NCI-H446 (cell line): ENCODE measurements around the gene MOB3B.

ENCODE experiments used
- DNase-seq, 2 experiments: peaks; one replicate each; lab custom pipeline; 2025; lab: John Stamatoyannopoulos, UW

MOB3B gene

DNA sequence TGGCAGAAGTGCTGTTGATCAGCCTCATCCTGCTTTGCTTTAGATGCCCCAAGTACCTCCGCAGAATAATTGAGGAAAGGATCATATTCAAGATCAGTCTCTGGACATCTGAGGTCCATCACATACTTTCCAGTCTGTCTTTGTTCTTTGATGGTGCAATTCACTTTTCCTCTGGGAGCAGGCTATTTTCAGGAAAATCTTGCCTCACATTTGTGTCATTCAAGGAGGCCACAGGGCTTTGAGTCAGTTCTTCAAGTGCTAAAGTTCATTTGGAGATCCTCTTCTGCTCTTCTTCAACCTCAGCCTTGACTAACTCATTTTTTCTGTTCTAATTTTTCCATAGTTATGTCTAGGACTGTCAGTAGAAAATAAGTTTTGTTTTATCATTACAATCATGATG is 251.2 kb downstream of the MOB3B start:
- no peak for DNase-seq

DNA sequence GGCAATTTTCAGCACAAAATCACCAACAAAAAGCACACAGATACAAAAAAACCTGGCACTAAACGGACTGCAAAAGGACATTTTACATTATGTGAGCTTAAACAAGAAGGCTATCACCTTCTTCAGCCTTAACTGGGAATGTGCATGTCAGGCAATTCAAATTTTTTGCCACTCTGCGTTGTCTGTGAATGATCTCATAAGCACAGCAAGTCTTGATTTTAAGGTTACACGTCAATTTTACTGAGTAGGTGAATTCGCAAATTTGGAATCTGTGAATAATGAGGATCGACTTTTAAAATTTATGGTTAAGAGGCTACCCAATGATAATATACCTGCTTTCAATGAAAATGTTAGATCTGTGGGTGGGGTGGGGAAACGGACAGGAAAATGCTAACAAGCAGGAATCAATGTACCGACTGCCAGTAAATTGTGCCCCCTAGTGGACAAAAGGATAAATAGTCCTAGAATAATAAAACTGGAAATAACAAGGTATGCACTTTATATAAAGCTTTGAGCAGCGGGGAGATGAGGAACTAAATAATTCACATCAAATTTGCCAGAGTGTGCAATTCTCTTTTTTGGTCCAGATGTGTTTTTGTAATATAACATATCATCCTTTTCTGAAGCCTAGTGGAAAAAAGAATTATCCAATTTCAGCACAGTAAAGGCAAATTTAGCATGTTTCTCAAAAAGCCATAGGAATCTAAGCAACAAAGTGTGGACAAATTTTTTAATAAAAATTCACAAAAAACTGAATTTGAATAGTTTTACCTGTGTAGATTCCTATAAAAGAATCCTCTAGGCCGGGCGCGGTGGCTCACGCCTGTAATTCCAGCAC is 253.2 kb downstream of the MOB3B start:
- peak; percentile 54 to 79 for DNase-seq
